ENCODE measurements around the gene PTPRD.

Gene PTPRD

GRCh38 chr9:9862235-9862810, 750.5 kb downstream of the PTPRD start:
- TF ChIP-seq, protein P1, sequence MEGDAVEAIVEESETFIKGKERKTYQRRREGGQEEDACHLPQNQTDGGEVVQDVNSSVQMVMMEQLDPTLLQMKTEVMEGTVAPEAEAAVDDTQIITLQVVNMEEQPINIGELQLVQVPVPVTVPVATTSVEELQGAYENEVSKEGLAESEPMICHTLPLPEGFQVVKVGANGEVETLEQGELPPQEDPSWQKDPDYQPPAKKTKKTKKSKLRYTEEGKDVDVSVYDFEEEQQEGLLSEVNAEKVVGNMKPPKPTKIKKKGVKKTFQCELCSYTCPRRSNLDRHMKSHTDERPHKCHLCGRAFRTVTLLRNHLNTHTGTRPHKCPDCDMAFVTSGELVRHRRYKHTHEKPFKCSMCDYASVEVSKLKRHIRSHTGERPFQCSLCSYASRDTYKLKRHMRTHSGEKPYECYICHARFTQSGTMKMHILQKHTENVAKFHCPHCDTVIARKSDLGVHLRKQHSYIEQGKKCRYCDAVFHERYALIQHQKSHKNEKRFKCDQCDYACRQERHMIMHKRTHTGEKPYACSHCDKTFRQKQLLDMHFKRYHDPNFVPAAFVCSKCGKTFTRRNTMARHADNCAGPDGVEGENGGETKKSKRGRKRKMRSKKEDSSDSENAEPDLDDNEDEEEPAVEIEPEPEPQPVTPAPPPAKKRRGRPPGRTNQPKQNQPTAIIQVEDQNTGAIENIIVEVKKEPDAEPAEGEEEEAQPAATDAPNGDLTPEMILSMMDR (IDR thresholded peaks at IDR 0.05; ENCODE audit: insufficient read depth, missing control alignments) = no peak
- DNase-seq (ENCODE audit: insufficient read length, low spot score) = no peak
- no peak for FAIRE-seq

DNA sequence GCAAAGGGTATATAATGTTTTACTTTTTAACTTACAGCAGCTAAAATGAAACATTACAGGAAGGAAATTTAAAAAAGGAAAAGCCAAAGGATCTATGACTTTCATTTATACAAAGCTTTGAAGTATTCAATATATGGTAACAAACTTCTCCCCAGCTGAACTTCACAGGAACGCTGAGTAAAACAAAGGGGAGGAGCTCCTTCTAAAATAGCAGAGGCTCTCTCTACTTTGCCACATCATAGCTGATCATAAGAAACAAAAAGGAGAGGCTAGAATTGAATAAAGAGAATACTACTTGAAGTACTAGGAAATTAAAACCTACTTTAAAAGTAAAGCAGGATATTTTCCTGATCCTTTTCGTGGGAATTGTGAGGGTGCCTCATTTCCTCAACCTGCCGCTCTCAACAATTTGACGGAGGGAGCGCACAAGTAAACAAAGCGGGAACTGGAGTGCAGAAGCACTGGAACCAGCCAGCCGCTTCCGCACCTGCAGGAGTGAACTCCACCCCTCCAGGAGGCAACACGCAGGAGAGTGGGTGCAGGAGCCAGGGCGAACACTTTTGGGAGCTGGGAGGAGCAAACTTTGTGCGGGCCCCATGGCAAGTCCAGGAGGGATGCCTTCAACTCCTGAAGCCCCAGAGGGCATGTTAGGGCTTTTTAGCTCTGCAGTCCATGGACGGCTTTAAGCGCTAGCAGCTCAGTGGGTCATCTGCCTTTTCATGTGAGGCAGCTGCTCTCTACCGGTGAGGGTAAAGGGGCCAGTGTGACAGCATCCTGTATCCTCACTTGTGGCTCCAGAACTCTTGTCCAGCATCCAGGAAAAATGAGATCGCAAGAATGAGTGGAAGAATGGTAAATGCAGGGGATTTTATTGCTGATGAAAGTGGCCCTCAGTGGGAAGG, 757.4 kb downstream of the PTPRD start:
- TF ChIP-seq, protein P1 (IDR thresholded peaks at IDR 0.05; ENCODE audit: insufficient read depth, missing control alignments) = no peak
- FAIRE-seq = no peak
- DNase-seq (ENCODE audit: insufficient read length, low spot score) = no peak

- no peak for FAIRE-seq
- no peak for DNase-seq (ENCODE audit: insufficient read length, low spot score)
- TF ChIP-seq, protein P1 (IDR thresholded peaks at IDR 0.05; ENCODE audit: insufficient read depth, missing control alignments) = no peak
Measured at GRCh38 chr9:9847750-9848149, 765.1 kb downstream of the PTPRD start.

GRCh38 chr9:9846557-9846956, 766.2 kb downstream of the PTPRD start:
- FAIRE-seq (no peak), DNase-seq (ENCODE audit: insufficient read length, low spot score) (no peak)
- TF ChIP-seq, protein P1 (IDR thresholded peaks at IDR 0.05; ENCODE audit: insufficient read depth, missing control alignments) = no peak

- TF ChIP-seq, protein P1 (IDR thresholded peaks at IDR 0.05; ENCODE audit: insufficient read depth, missing control alignments) = no peak
- FAIRE-seq (no peak), DNase-seq (ENCODE audit: insufficient read length, low spot score) (no peak)
Measured at GRCh38 chr9:9820436-9820835, 792.4 kb downstream of the PTPRD start.

- FAIRE-seq = no peak
- TF ChIP-seq, protein P1 (IDR thresholded peaks at IDR 0.05; ENCODE audit: insufficient read depth, missing control alignments) = no peak
- no peak for DNase-seq (ENCODE audit: insufficient read length, low spot score)
Measured at GRCh38 chr9:9819886-9820285, 792.9 kb downstream of the PTPRD start.

DNA sequence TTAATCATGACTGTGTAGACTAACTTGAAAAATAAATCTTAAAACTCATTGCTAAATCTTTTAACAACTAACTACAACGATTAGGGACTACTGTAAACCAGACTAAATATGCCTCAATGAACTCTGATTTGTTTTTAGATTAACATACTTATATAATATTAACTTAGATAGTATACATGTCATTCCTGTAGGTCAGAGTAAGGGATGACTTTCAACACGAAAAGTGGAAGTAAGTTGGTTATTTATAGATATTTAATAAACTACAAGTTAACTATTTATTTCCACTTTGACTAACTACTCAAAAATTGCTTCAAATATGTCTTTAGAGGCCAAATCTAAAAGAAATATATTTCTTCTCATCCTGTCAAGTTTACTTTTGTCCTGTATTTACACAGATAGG, 795.6 kb downstream of the PTPRD start:
- TF ChIP-seq, protein P1 (IDR thresholded peaks at IDR 0.05; ENCODE audit: insufficient read depth, missing control alignments) = no peak

More for the DNA sequence above, 795.6 kb downstream of the PTPRD start:
- no peak for DNase-seq (ENCODE audit: insufficient read length, low spot score)
- FAIRE-seq = no peak
